Omental fat pad (tissue), 4 donors: Measurements from ENCODE around the gene KIAA0319L. TPM values are rescaled to one million over a fixed set of nuclear protein-coding genes. Genes with fewer than 3 reads are reported as not detected.
"Not testable (repeated sequence)": the region's sequence is repeated elsewhere in the genome, so short reads cannot be mapped to it uniquely, and the experiment has no call there.

Experiments used
- ATAC-seq: fragments of 150-250 bp; one replicate; pipeline ENCODE4 v1.9.1; 2016; ENCODE audit warnings: mild to moderate bottlenecking, moderate library complexity; ENCODE audit not compliant: low FRiP score
- DNase-seq: peaks from one replicate; pipeline ENCODE4 v3.0.0-alpha.2; 2019; ENCODE audit warnings: low spot score
- CTCF ChIP-seq, 3 donors: fragments of 450-650 bp; IDR thresholded peaks; one replicate each; pipeline ENCODE4 v1.5.1; 2016 to 2017; ENCODE audit warnings: antibody characterized with exemption in 3 of 3, mild to moderate bottlenecking in 3 of 3, moderate library complexity in 2 of 3
- total RNA-seq, 4 donors: library from RNA; depleted of rRNA; stranded (reverse); fragments of >200 nt; gene quantifications; one replicate each; pipeline ENCODE4 v1.1.0, GENCODE V29; 2016

The KIAA0319L gene
- total RNA-seq, 4 donors from 2014 or later, result 38.1 to 99.9 (median 44.2) TPM

- DNase-seq, result no peak
- no peak for TF ChIP-seq CTCF (IDR thresholded peaks at IDR 0.05)
- no peak for ATAC-seq
These were observed 23.8 kb upstream of the KIAA0319L start for GRCh38 chr1:35580949-35581388.

GRCh38 chr1:35577071-35577998 lies 20.1 kb upstream of the KIAA0319L start:
- ATAC-seq (peak; percentile 28), DNase-seq (no peak)
- TF ChIP-seq CTCF (IDR thresholded peaks at IDR 0.05), result no peak

- not testable (repeated sequence) for ATAC-seq, DNase-seq
These were observed 19.5 kb upstream of the KIAA0319L start for GRCh38 chr1:35576766-35577070.

GRCh38 chr1:35576061-35576765 lies 19.0 kb upstream of the KIAA0319L start:
- ATAC-seq (no peak), DNase-seq (no peak)
- TF ChIP-seq CTCF (IDR thresholded peaks at IDR 0.05), result no peak

GRCh38 chr1:35575416-35575958 lies 18.3 kb upstream of the KIAA0319L start:
- TF ChIP-seq CTCF (IDR thresholded peaks at IDR 0.05), result no peak
- ATAC-seq (no peak), DNase-seq (no peak)

GRCh38 chr1:35574655-35575415 lies 17.6 kb upstream of the KIAA0319L start:
- ATAC-seq (no peak), DNase-seq (no peak)
- TF ChIP-seq CTCF (IDR thresholded peaks at IDR 0.05), result no peak

- ATAC-seq (no peak), DNase-seq (no peak)
These were observed 17.0 kb upstream of the KIAA0319L start for GRCh38 chr1:35574125-35574654.

More at GRCh38 chr1:35574125-35574654, 17.0 kb upstream of the KIAA0319L start:
- no peak for TF ChIP-seq CTCF (IDR thresholded peaks at IDR 0.05)
